Measurements from ENCODE around the gene SCN11A.

DNA sequence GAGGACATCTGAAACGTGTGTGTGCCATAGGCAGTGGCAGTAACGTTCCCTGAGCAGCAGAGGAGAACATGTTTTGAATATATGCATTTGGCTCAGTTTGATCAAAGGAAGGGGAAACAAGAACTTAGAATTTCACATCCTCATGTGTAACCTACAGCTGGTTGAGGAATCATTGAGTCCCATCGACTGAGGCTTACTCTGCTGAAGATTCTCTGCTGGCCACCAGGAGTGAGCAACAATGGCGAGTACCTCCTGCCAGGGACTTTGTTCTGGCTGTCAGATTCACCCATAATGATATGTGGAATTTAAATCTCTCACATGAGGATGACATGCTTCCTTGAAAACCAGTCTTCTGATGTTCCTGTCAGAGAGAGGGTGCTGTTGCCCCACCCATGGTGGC, 34.4 kb upstream of the SCN11A start:
- TF ChIP-seq, protein P1, sequence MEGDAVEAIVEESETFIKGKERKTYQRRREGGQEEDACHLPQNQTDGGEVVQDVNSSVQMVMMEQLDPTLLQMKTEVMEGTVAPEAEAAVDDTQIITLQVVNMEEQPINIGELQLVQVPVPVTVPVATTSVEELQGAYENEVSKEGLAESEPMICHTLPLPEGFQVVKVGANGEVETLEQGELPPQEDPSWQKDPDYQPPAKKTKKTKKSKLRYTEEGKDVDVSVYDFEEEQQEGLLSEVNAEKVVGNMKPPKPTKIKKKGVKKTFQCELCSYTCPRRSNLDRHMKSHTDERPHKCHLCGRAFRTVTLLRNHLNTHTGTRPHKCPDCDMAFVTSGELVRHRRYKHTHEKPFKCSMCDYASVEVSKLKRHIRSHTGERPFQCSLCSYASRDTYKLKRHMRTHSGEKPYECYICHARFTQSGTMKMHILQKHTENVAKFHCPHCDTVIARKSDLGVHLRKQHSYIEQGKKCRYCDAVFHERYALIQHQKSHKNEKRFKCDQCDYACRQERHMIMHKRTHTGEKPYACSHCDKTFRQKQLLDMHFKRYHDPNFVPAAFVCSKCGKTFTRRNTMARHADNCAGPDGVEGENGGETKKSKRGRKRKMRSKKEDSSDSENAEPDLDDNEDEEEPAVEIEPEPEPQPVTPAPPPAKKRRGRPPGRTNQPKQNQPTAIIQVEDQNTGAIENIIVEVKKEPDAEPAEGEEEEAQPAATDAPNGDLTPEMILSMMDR (IDR thresholded peaks at IDR 0.05 in 4 of 5, conservative IDR thresholded peaks at IDR 0.05 in 1 of 5), result no peak
- no peak for TF ChIP-seq POLR2A (IDR thresholded peaks at IDR 0.05)
